NCI-H1048 (cell line): ENCODE measurements around the gene PHKA1.
"Not testable (repeated sequence)": the region's sequence is repeated elsewhere in the genome, so short reads cannot be mapped to it uniquely, and the experiment has no call there.

Experiments
- DNase-seq: peaks from one replicate; lab custom pipeline; 2025; lab: John Stamatoyannopoulos, UW

Gene PHKA1

DNA sequence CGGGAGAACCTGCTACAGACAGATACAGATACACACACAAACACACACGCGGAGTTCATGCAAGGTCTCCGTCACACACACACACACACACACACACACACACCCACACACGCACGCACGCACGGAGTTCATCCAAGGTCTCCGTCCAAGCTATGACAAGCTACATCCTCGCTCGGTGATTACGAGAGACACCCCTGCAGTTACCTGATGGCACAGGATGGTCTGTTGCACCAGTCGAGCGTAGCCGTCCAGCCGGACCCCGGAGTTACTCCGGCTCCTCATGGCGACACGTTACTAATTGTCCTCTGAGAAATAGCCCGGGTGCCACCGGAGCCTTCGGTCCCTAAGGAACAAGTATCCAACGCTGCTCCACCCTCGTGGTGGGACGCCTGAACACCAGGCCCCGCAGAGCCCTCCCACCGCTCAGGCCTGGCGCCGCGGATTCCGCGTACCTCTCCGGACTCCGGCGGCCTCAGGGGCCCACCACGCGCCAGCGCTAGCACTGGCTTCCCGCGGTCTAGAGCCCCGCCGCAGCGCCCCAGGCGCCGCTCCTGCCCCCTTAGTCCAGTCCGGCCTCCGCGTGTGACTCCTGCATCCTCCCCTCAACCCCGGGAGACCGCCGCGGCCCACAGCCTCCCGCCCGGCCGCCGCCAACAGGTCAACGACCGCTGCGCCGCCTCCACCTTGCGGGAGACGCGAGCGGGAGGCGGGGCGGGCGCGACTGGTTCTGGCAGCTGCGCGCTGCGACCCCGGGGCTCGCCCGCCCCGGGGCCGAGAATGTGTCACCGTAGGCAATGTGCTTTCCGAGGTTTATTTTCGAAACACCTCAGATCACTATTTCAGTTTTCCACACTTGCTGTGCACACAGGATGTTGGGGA, at the start of gene PHKA1:
Gene PHKA1 (minus strand): TSS at position 708 of the 879 bp plus-strand sequence. CDS start 426 bp downstream, at position 282.
- DNase-seq: not testable (repeated sequence)

GRCh38 chrX:72760454-72760853, 46.3 kb upstream of the PHKA1 start:
- DNase-seq: not testable (repeated sequence)

- not testable (repeated sequence) for DNase-seq
Observed at GRCh38 chrX:72748545-72748944, 34.4 kb upstream of the PHKA1 start.

- not testable (repeated sequence) for DNase-seq
Observed at GRCh38 chrX:72745546-72745945, 31.4 kb upstream of the PHKA1 start.

DNA sequence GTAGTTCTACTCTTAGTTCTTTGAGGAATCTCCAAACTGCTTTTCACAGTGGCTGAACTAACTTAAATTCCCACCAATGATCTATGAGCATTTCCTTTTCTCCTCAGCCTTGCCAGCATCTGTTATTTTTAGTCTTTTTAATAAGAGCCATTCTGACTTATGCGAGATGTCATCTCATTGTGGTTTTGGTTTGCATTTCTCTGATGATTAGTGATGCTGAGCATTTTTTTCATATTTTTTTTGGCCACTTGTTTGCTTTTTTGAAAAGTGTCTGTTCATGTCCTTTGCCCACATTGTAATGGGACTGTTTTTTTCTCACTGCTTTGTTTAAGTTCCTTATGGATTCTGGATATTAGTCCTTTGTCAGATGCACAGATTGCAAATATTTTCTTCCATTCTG, 21.5 kb upstream of the PHKA1 start:
- DNase-seq: no peak

DNA sequence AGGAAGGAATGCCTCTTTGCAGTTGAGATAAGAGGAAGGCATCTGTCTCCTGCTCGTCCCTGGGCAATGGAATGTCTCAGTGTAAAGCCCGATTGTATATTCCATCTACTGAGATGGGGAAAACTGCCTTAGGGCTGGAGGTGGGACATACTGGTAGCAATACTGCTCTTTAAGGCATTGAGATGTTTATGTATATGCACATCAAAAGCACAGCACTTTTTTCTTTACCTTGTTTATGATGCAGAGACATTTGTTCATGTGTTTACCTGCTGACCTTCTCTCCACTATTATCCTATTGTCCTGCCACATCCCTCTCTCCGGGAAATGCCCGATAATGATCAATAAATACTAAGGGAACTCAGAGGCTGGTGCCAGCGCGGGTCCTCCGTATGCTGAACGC, 19.5 kb upstream of the PHKA1 start:
- not testable (repeated sequence) for DNase-seq

DNA sequence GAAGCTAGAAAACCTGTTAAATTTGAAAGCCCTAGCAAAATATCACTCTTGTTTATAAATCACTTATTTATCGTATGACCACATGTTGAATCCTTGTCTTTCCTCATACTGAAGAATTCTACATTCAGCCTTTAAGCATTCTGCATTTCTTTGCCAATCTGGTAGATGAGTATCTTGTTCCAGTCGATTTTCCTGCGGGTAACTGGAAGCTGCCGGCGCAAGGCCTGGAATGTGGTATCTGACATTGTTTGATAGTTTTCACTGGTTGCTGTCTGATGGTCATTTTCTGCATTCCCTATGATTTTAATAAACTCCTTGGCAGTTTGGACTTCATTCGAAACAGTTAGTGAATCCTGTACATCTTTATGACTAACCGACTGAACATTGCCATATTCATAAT, 13.7 kb upstream of the PHKA1 start:
- DNase-seq: no peak

- DNase-seq: no peak
Observed at GRCh38 chrX:72716766-72717165, 2.7 kb upstream of the PHKA1 start.

GRCh38 chrX:72715546-72715945, 1.4 kb upstream of the PHKA1 start:
- DNase-seq: no peak

DNA sequence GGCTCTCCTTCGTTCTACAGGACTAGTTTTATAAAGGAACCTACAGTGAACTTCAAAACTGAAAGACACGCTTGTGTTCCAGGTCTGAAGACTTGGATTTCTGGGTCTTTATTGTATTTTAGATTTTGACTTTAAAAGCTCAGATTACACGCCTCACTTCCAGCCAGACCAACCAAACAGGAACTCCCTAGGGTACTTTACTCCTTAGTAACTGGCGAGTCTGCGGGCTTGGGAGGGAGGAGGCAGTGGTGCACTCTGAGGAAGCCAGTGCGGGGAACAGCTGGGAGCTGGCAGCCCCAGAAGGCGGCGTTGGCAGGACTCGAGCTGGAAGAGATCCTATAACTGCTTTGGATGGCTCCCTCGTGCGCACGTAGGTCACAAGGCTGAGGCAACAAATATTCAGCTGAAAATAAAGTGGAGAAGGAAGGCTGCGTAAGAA, 391 bp upstream of the PHKA1 start:
- no peak for DNase-seq

GRCh38 chrX:72713130-72713529, 976 bp downstream of the PHKA1 start:
- DNase-seq: no peak

GRCh38 chrX:72712094-72712755, 1.9 kb downstream of the PHKA1 start:
- DNase-seq: no peak

GRCh38 chrX:72705814-72706213, 8.3 kb downstream of the PHKA1 start:
- no peak for DNase-seq

DNA sequence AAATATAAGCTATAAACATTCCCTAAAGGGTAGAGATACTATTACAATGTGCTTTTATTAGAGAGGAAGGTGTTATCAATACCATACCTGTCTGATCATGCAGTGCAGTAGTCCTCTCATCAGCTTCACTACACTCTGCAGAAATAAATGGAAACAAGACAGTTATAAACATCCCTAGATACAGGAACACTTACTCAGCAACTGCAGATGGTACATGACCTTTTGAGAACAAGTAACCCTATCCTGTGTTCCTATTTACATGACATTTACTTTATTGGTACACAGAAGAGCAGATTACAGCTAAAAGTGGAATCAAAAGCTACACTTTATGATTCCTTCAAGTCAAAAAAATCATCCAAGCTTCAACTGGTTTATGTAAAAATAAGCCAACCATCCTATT, 9.0 kb downstream of the PHKA1 start:
- DNase-seq: no peak

- DNase-seq: no peak
Observed at GRCh38 chrX:72694170-72694569, 19.9 kb downstream of the PHKA1 start.

GRCh38 chrX:72693477-72693876, 20.6 kb downstream of the PHKA1 start:
- no peak for DNase-seq

- DNase-seq: no peak
Observed at GRCh38 chrX:72687396-72687795, 26.7 kb downstream of the PHKA1 start.

DNA sequence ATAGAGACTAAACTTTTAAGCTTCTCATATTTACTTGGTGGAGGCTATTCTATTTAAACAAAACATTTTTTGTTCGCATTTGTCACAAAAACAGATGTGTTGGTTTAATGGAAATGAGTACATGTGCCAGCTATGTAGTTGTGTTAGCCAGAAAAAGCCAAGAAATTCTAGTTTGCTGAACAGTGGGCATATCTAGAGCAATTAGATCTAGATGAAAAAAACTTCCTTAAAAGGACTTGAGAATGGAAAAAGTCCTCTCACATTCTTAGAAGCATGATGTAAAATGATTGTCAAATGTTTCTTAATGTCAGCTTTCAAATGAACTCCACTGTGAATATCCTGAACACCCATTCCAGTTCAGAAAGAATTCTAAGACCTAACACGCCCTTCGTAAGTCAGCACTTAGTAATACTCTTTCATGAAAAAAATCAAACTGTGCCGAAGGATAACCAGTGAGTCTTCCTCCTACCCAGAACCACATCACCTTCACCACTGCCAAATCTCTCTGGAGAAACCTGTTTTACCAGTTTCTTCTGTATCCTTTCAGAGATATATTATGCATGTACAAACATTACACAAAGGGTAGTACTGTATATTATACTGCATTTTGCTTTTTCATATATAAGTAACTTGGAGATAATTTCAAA, 28.2 kb downstream of the PHKA1 start:
- DNase-seq: peak; percentile 4

GRCh38 chrX:72685018-72685417, 29.1 kb downstream of the PHKA1 start:
- DNase-seq: no peak

DNA sequence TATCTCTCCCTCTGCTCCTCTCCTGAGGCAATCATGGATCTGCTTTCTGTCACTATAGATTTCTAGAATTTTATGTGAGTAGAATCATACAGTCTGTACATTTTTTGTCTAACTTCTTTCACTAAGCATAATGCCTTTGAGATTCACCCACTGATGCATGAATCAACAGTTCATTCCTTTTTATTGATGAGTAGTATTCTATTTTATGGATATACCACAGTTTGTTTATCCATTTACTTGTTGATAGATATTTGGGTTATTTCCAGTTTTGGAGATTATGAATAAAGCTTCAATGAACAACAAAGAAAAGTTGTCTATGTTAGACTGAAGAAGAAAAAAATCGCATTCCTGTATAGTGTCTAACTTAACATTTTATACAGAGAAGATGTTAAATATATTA, 30.5 kb downstream of the PHKA1 start:
- no peak for DNase-seq

GRCh38 chrX:72676465-72676864, 37.6 kb downstream of the PHKA1 start:
- no peak for DNase-seq

DNA sequence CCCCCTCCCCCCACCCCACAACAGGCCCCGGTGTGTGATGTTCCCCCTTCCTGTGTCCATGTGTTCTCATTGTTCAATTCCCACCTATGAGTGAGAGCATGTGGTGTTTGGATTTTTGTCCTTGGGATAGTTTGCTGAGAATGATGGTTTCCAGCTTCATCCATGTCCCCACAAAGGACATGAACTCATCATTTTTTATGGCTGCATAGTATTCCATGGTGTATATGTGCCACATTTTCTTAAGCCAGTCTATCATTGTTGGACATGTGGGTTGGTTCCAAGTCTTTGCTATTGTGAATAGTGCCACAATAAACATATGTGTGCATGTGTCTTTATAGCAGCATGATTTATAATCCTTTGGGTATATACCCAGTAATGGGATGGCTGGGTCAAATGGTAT, 40.2 kb downstream of the PHKA1 start:
- DNase-seq: not testable (repeated sequence)

DNA sequence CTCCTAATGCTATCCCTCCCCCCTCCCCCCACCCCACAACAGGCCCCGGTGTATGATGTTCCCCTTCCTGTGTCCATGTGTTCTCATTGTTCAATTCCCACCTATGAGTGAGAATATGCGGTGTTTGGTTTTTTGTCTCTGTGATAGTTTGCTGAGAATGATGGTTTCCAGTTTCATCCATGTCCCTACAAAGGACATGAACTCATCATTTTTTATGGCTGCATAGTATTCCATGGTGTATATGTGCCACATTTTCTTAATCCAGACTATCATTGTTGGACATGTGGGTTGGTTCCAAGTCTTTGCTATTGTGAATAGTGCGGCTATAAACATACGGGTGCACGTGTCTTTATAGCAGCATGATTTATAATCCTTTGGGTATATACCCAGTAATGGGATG, 44.6 kb downstream of the PHKA1 start:
- not testable (repeated sequence) for DNase-seq
